Mesenchymal stem cell (in vitro differentiated cells and primary cell): Measurements from ENCODE around the gene SPINK2.

Source experiments
- DNase-seq: peaks from one replicate; pipeline ENCODE4 v3.0.0-alpha.2; 2013
- H2AFZ ChIP-seq: one replicate; pipeline ENCODE4 v1.6.1; 2013; ENCODE audit warnings: low read depth, mild to moderate bottlenecking, control low read depth, inconsistent platforms, low read length, moderate library complexity
- H2AK5ac ChIP-seq: 2 replicates; pipeline ENCODE4 v1.6.1; 2013; ENCODE audit warnings: low read length, moderate library complexity, mild to moderate bottlenecking, inconsistent platforms; ENCODE audit not compliant: severe bottlenecking
- H2BK120ac ChIP-seq: one replicate; pipeline ENCODE4 v1.6.1; 2013; ENCODE audit warnings: low read depth, mild to moderate bottlenecking, inconsistent platforms, low read length, moderate library complexity
- H2BK12ac ChIP-seq, 2 experiments: one replicate each; pipeline ENCODE4 v1.6.1; 2013; ENCODE audit warnings: inconsistent platforms in 2 of 2, low read length in 2 of 2, mild to moderate bottlenecking in 2 of 2, moderate library complexity in 2 of 2, control low read depth in 1 of 2
- H2BK15ac ChIP-seq: one replicate; pipeline ENCODE4 v1.6.1; 2013; ENCODE audit warnings: mild to moderate bottlenecking, low read depth, inconsistent platforms; ENCODE audit not compliant: poor library complexity, severe bottlenecking
- H2BK5ac ChIP-seq: 2 replicates; pipeline ENCODE4 v1.6.1; 2013; ENCODE audit warnings: low read depth, mild to moderate bottlenecking, low read length, control low read depth, inconsistent platforms; ENCODE audit not compliant: poor library complexity, severe bottlenecking
- H3K14ac ChIP-seq, 2 experiments: one replicate each; pipeline ENCODE4 v1.6.1; 2013; ENCODE audit warnings: inconsistent platforms in 2 of 2, low read length in 2 of 2, control low read depth in 1 of 2, mild to moderate bottlenecking in 1 of 2, moderate library complexity in 1 of 2
- H3K18ac ChIP-seq, 2 experiments: one replicate each; pipeline ENCODE4 v1.6.1; 2013; ENCODE audit warnings: inconsistent platforms in 2 of 2, low read length in 2 of 2, control low read depth in 1 of 2, low read depth in 1 of 2, mild to moderate bottlenecking in 1 of 2
- H3K23ac ChIP-seq, 2 experiments: one replicate each; pipeline ENCODE4 v1.6.1; 2013; ENCODE audit warnings: inconsistent platforms in 2 of 2, low read length in 2 of 2, mild to moderate bottlenecking in 2 of 2, moderate library complexity in 2 of 2, control low read depth in 1 of 2
- H3K27ac ChIP-seq: 2 replicates; pipeline ENCODE4 v1.5.1; 2013; ENCODE audit warnings: mild to moderate bottlenecking, moderate library complexity, low read length, control low read depth, inconsistent platforms; ENCODE audit not compliant: poor library complexity, severe bottlenecking
- H3K27me3 ChIP-seq, 2 experiments: 2 replicates each; pipeline versions ENCODE4 v1.6.1 to v1.7.0; 2013; ENCODE audit warnings: low read length in 2 of 2, mild to moderate bottlenecking in 2 of 2, moderate library complexity in 2 of 2, control low read depth in 1 of 2, inconsistent platforms in 1 of 2; ENCODE audit not compliant: control insufficient read depth in 1 of 2, insufficient read depth in 1 of 2
- H3K36me3 ChIP-seq, 2 experiments: 2 replicates each; pipeline versions ENCODE4 v1.6.1 to v1.7.0; 2013; ENCODE audit warnings: low read length in 2 of 2, control low read depth in 1 of 2, inconsistent platforms in 1 of 2, low read depth in 1 of 2, mild to moderate bottlenecking in 1 of 2; ENCODE audit not compliant: insufficient read depth in 2 of 2, control insufficient read depth in 1 of 2
- H3K4ac ChIP-seq, 2 experiments: one replicate each; pipeline ENCODE4 v1.6.1; 2013; ENCODE audit warnings: inconsistent platforms in 2 of 2, low read length in 2 of 2, mild to moderate bottlenecking in 2 of 2, moderate library complexity in 2 of 2, control low read depth in 1 of 2, low read depth in 1 of 2
- H3K4me1 ChIP-seq: 2 replicates; pipeline ENCODE4 v1.6.1; 2013; ENCODE audit warnings: low read depth, low read length, control low read depth; ENCODE audit not compliant: control insufficient read depth, insufficient read depth
- H3K4me2 ChIP-seq: 2 replicates; pipeline ENCODE4 v1.6.1; 2013; ENCODE audit warnings: low read length, mild to moderate bottlenecking, inconsistent platforms; ENCODE audit not compliant: poor library complexity, severe bottlenecking
- H3K4me3 ChIP-seq, 2 experiments: 2 replicates each; pipeline versions ENCODE4 v1.5.1 to v1.7.0; 2013; ENCODE audit warnings: low read length in 2 of 2, mild to moderate bottlenecking in 2 of 2, control low read depth in 1 of 2, low read depth in 1 of 2; ENCODE audit not compliant: insufficient read depth in 1 of 2
- H3K79me1 ChIP-seq: replicated peaks from 2 replicates; pipeline ENCODE4 v1.6.1; 2013; ENCODE audit warnings: mild to moderate bottlenecking, control low read depth, low read length, inconsistent platforms; ENCODE audit not compliant: poor library complexity, severe bottlenecking
- H3K9ac ChIP-seq: 2 replicates; pipeline ENCODE4 v1.7.0; 2013; ENCODE audit warnings: mild to moderate bottlenecking, low read length, moderate library complexity
- H3K9me3 ChIP-seq: 2 replicates; pipeline ENCODE4 v1.7.0; 2013; ENCODE audit warnings: mild to moderate bottlenecking, low read length; ENCODE audit not compliant: control insufficient read depth
- H4K8ac ChIP-seq: one replicate; pipeline ENCODE4 v1.6.1; 2013; ENCODE audit warnings: inconsistent platforms, mild to moderate bottlenecking, low read length, moderate library complexity
- H4K91ac ChIP-seq: one replicate; pipeline ENCODE4 v1.6.1; 2013; ENCODE audit warnings: mild to moderate bottlenecking, low read length, inconsistent platforms
- WGBS: methylation state at CpG from one replicate; pipeline ENCODE4 v1.1.7; 2013; ENCODE audit warnings: mixed read lengths; 5-methylcytosine and 5-hydroxymethylcytosine counted together

The SPINK2 gene

GRCh38 chr4:56806666-56807065, 14.8 kb downstream of the SPINK2 start:
- DNase-seq, result no peak
- Histone ChIP-seq H3K18ac (no peak overlapping the region), H3K23ac (no peak overlapping the region), H2AK5ac (no peak overlapping the region), H3K4me2 (no peak overlapping the region), H3K27ac (no peak overlapping the region), H2BK15ac (no peak overlapping the region), H2BK120ac (no peak overlapping the region), H3K9ac (no peak overlapping the region), H4K8ac (no peak overlapping the region), H3K36me3 (no peaks in the 10 kb centered on the region), H3K27me3 (no peaks in the 10 kb centered on the region), H3K4me3 (no peak overlapping the region), H3K9me3 (no peaks in the 10 kb centered on the region), H3K79me1 (no peaks in the 10 kb centered on the region), H3K14ac (no peak overlapping the region), H2BK12ac (no peak overlapping the region), H3K4me1 (no peaks in the 10 kb centered on the region), H2BK5ac (no peak overlapping the region), H3K4ac (no peak overlapping the region), H2AFZ (no peak overlapping the region), H4K91ac (no peak overlapping the region)
- 95% methylated on average over 1 of the region's 1 CpG for WGBS

GRCh38 chr4:56804551-56804950, 16.9 kb downstream of the SPINK2 start:
- Histone ChIP-seq H2BK15ac (no peak overlapping the region), H3K23ac (no peak overlapping the region), H2AK5ac (no peak overlapping the region), H3K4me2 (no peak overlapping the region), H4K91ac (no peak overlapping the region), H3K18ac (no peak overlapping the region), H4K8ac (no peak overlapping the region), H3K9ac (no peak overlapping the region), H3K4me3 (no peak overlapping the region), H2AFZ (no peak overlapping the region), H3K4ac (no peak overlapping the region), H2BK5ac (no peak overlapping the region), H3K79me1 (no peaks in the 10 kb centered on the region), H3K14ac (no peak overlapping the region), H3K27me3 (no peaks in the 10 kb centered on the region), H3K27ac (no peak overlapping the region), H2BK12ac (no peak overlapping the region), H2BK120ac (no peak overlapping the region), H3K4me1 (no peaks in the 10 kb centered on the region), H3K9me3 (no peaks in the 10 kb centered on the region), H3K36me3 (no peaks in the 10 kb centered on the region)
- WGBS, result 71% methylated on average over 1 of the region's 1 CpG
- DNase-seq, result peak; percentile 49

- H2BK120ac ChIP-seq, result no peak overlapping the region
- WGBS, result 71% methylated on average over 2 of the region's 2 CpGs
Observed at GRCh38 chr4:56803471-56803870, 18.0 kb downstream of the SPINK2 start.

GRCh38 chr4:56799824-56800756, 21.4 kb downstream of the SPINK2 start:
- Histone ChIP-seq H3K4me1 (no peaks in the 10 kb centered on the region), H2BK15ac (no peak overlapping the region), H3K14ac (no peak overlapping the region), H2AK5ac (no peak overlapping the region), H3K4me2 (peak overlapping the region; percentile 76), H2BK5ac (no peak overlapping the region), H4K8ac (peak overlapping the region; percentile 57), H2AFZ (peak overlapping the region; percentile 67), H3K27ac (peak overlapping the region; percentile 6), H3K9me3 (no peaks in the 10 kb centered on the region), H3K23ac (peak overlapping the region in 1 of 2 experiments; percentile 14), H3K18ac (peak overlapping the region; percentile 66 to 74), H4K91ac (peak overlapping the region; percentile 78), H3K9ac (peak overlapping the region; percentile 84), H3K27me3 (peaks cover 0 to 11% of the 10 kb centered on the region in 2 experiments), H3K4me3 (peak overlapping the region; percentile 48 to 84), H3K79me1 (no peaks in the 10 kb centered on the region), H2BK120ac (peak overlapping the region; percentile 62), H3K36me3 (no peaks in the 10 kb centered on the region), H2BK12ac (peak overlapping the region; percentile 29 to 79), H3K4ac (peak overlapping the region; percentile 63 to 73)
- 9% methylated on average over 17 of the region's 19 CpGs for WGBS
- DNase-seq, result peak; percentile 88

More at GRCh38 chr4:56803471-56803870, 18.0 kb downstream of the SPINK2 start:
- H3K27me3 ChIP-seq, result no peaks in the 10 kb centered on the region
- no peaks in the 10 kb centered on the region for H3K4me1 ChIP-seq
- no peak overlapping the region for H2AK5ac ChIP-seq
- no peak overlapping the region for H3K14ac ChIP-seq
- H2AFZ ChIP-seq, result no peak overlapping the region
- no peak overlapping the region for H3K23ac ChIP-seq
- H3K4ac ChIP-seq, result no peak overlapping the region
- H3K9me3 ChIP-seq, result no peaks in the 10 kb centered on the region
- no peak overlapping the region for H4K91ac ChIP-seq
- DNase-seq, result peak; percentile 18
- no peak overlapping the region for H3K27ac ChIP-seq
- no peak overlapping the region for H2BK5ac ChIP-seq
- no peak overlapping the region for H2BK12ac ChIP-seq
- H2BK15ac ChIP-seq, result no peak overlapping the region
- no peaks in the 10 kb centered on the region for H3K79me1 ChIP-seq
- H3K4me3 ChIP-seq, result no peak overlapping the region
- no peaks in the 10 kb centered on the region for H3K36me3 ChIP-seq
- H3K4me2 ChIP-seq, result no peak overlapping the region
- H3K18ac ChIP-seq, result no peak overlapping the region
- H3K9ac ChIP-seq, result no peak overlapping the region
- H4K8ac ChIP-seq, result no peak overlapping the region
